Thyroid gland (tissue), 4 donors: ENCODE data around the gene LYPD6. TPM values are rescaled to one million over a fixed set of nuclear protein-coding genes. Genes with fewer than 3 reads are reported as not detected.

Source experiments
- DNase-seq, 2 donors: peaks; one replicate each; pipeline ENCODE4 v3.0.0-alpha.2; 2019
- H3K27ac ChIP-seq, 3 donors: fragments of 200-600 bp; sonication (generic); 1 replicate in 2 of 3; 2 replicates in 1 of 3; pipeline ENCODE4 v1.5.1; 2016 to 2019; ENCODE audit warnings: mild to moderate bottlenecking in 1 of 3, moderate library complexity in 1 of 3
- H3K27me3 ChIP-seq: fragments of 200-600 bp; sonication (generic); one replicate; pipeline ENCODE4 v1.5.1; 2019
- H3K36me3 ChIP-seq, 2 donors: fragments of 200-600 bp; sonication (generic); one replicate each; pipeline ENCODE4 v1.5.1; 2016 to 2019
- H3K4me1 ChIP-seq, 2 donors: fragments of 200-600 bp; sonication (generic); one replicate each; pipeline ENCODE4 v1.5.1; 2017 to 2019
- H3K4me3 ChIP-seq, 3 donors: fragments of 200-600 bp; sonication (generic); replicated peaks in 1 of 3; 1 replicate in 2 of 3; 2 replicates in 1 of 3; pipeline ENCODE4 v1.5.1; 2016; ENCODE audit warnings: mild to moderate bottlenecking in 1 of 3
- H3K9me3 ChIP-seq: fragments of 200-600 bp; sonication (generic); one replicate; pipeline ENCODE4 v1.5.1; 2017
- CTCF ChIP-seq, 6 experiments: fragments of 200-600 bp in 3 of 6; fragments of 450-650 bp in 3 of 6; sonication (generic) in 3 of 6; IDR thresholded peaks; one replicate each; pipeline ENCODE4 v1.5.1; 2016 to 2019; ENCODE audit warnings: antibody characterized with exemption in 6 of 6, mild to moderate bottlenecking in 2 of 6, inconsistent platforms in 1 of 6, moderate library complexity in 1 of 6
- POLR2A ChIP-seq, 2 donors: fragments of 450-650 bp; IDR thresholded peaks; one replicate each; pipeline ENCODE4 v1.6.1; 2017; ENCODE audit warnings: antibody characterized with exemption in 2 of 2, mild to moderate bottlenecking in 2 of 2, moderate library complexity in 1 of 2
- WGBS, 2 donors: methylation state at CpG; one replicate each; pipeline ENCODE4 v1.1.5; 2017; 5-methylcytosine and 5-hydroxymethylcytosine counted together
- intact Hi-C: fragments of 100-400 bp; cut with DNase I; formaldehyde crosslinking; loops from one replicate; pipeline ENCODE4 v1.15.1; 2023
- total RNA-seq, 4 donors: library from RNA; depleted of rRNA; stranded (reverse); fragments of >200 nt; gene quantifications; one replicate each; pipeline ENCODE4 v1.2.3, GENCODE V29; 2016

Gene LYPD6
- total RNA-seq, 4 donors from 2014 or later, result 0.33 to 1.5 (median 1.4) TPM

- H3K36me3 ChIP-seq, result no peaks in the 10 kb centered on the region
- H3K4me1 ChIP-seq, result no peaks in the 10 kb centered on the region
- no peak for DNase-seq
- peaks cover 5% of the 10 kb centered on the region for H3K27me3 ChIP-seq
- no peak overlapping the region for H3K4me3 ChIP-seq
- H3K9me3 ChIP-seq, result no peaks in the 10 kb centered on the region
- WGBS, 2 donors, result 32% methylated on average over 1 of the region's 1 CpG
- intact Hi-C loops, result no loop called here
- TF ChIP-seq POLR2A (IDR thresholded peaks at IDR 0.05) (no peak), CTCF (IDR thresholded peaks at IDR 0.05) (no peak)
- H3K27ac ChIP-seq, result no peak overlapping the region
Measured at GRCh38 chr2:149342509-149342908, 12.1 kb downstream of the LYPD6 start.

GRCh38 chr2:149344105-149344504 lies 13.7 kb downstream of the LYPD6 start:
- H3K27ac ChIP-seq, result no peak overlapping the region
- intact Hi-C loops, result no loop called here
- 80 to 88% methylated on average over 2 of the region's 2 CpGs for WGBS, 2 donors

GRCh38 chr2:149346272-149346671 lies 15.9 kb downstream of the LYPD6 start:
- H3K9me3 ChIP-seq, result no peaks in the 10 kb centered on the region
- intact Hi-C loops, result no loop called here
- TF ChIP-seq CTCF (IDR thresholded peaks at IDR 0.05) (no peak), POLR2A (IDR thresholded peaks at IDR 0.05) (no peak)
- H3K27me3 ChIP-seq, result no peaks in the 10 kb centered on the region
- H3K4me1 ChIP-seq, result no peaks in the 10 kb centered on the region
- no peak overlapping the region for H3K4me3 ChIP-seq
- H3K36me3 ChIP-seq, result no peaks in the 10 kb centered on the region
- no peak for DNase-seq
- WGBS, 2 donors, result 50 to 60% methylated on average over 2 of the region's 2 CpGs
- no peak overlapping the region for H3K27ac ChIP-seq

More at GRCh38 chr2:149344105-149344504, 13.7 kb downstream of the LYPD6 start:
- H3K4me3 ChIP-seq, result no peak overlapping the region
- H3K27me3 ChIP-seq, result peaks cover 5% of the 10 kb centered on the region
- H3K36me3 ChIP-seq, result no peaks in the 10 kb centered on the region
- DNase-seq, result no peak
- no peak for TF ChIP-seq CTCF (IDR thresholded peaks at IDR 0.05)
- TF ChIP-seq POLR2A (IDR thresholded peaks at IDR 0.05), result no peak
- no peaks in the 10 kb centered on the region for H3K4me1 ChIP-seq
- H3K9me3 ChIP-seq, result no peaks in the 10 kb centered on the region

GRCh38 chr2:149348291-149348690 lies 17.9 kb downstream of the LYPD6 start:
- Histone ChIP-seq H3K27ac (no peak overlapping the region), H3K27me3 (no peaks in the 10 kb centered on the region), H3K4me3 (no peak overlapping the region), H3K4me1 (no peaks in the 10 kb centered on the region), H3K9me3 (no peaks in the 10 kb centered on the region), H3K36me3 (no peaks in the 10 kb centered on the region)
- DNase-seq, result no peak
- WGBS, 2 donors, result 93 to 95% methylated on average over 2 of the region's 2 CpGs
- intact Hi-C loops, result no loop called here
- TF ChIP-seq POLR2A (IDR thresholded peaks at IDR 0.05) (no peak), CTCF (IDR thresholded peaks at IDR 0.05) (no peak)

GRCh38 chr2:149353421-149353820 lies 23.0 kb downstream of the LYPD6 start:
- no peak for DNase-seq
- Histone ChIP-seq H3K9me3 (no peaks in the 10 kb centered on the region), H3K27me3 (no peaks in the 10 kb centered on the region), H3K4me1 (no peaks in the 10 kb centered on the region), H3K4me3 (no peak overlapping the region), H3K27ac (no peak overlapping the region), H3K36me3 (no peaks in the 10 kb centered on the region)
- TF ChIP-seq CTCF (IDR thresholded peaks at IDR 0.05) (no peak), POLR2A (IDR thresholded peaks at IDR 0.05) (no peak)
- 87 to 92% methylated on average over 3 of the region's 3 CpGs for whole genome bisulfite sequencing, 2 donors
- intact Hi-C loops, result no loop called here
